GM23338 (cell line): Measurements from ENCODE around the gene TEX14. TPM values are rescaled to one million over a fixed set of nuclear protein-coding genes. Genes with fewer than 3 reads are reported as not detected.

Experiments
- ATAC-seq: fragments of 200-7000 bp; cut with Tn5 transposase; 3 replicates; pipeline ENCODE4 v1.9.1; 2020
- DNase-seq: peaks from one replicate; pipeline ENCODE4 v3.0.0-alpha.2; 2015; ENCODE audit warnings: low spot score
- H2AFZ ChIP-seq: fragments of 200-600 bp; sonication (generic); 2 replicates; pipeline ENCODE4 v1.8.0; 2016; ENCODE audit warnings: antibody characterized with exemption, mild to moderate bottlenecking, moderate library complexity
- H3F3A ChIP-seq: fragments of 200-600 bp; sonication (generic); replicated peaks from 2 replicates; pipeline ENCODE4 v1.8.0; 2017; ENCODE audit warnings: antibody characterized with exemption, mixed run types, low read depth
- H3K27ac ChIP-seq: fragments of 200-600 bp; sonication (generic); 2 replicates; pipeline ENCODE4 v1.6.1; 2016; ENCODE audit warnings: low read depth
- H3K27me3 ChIP-seq: fragments of 200-600 bp; sonication (generic); 2 replicates; pipeline ENCODE4 v1.8.0; 2016; ENCODE audit warnings: mild to moderate bottlenecking, mixed run types, moderate library complexity; ENCODE audit not compliant: insufficient read depth
- H3K36me3 ChIP-seq: fragments of 200-600 bp; sonication (generic); 2 replicates; pipeline ENCODE4 v1.8.0; 2016; ENCODE audit warnings: mild to moderate bottlenecking; ENCODE audit not compliant: insufficient read depth
- H3K4me1 ChIP-seq: fragments of 200-600 bp; sonication (generic); 2 replicates; pipeline ENCODE4 v1.8.0; 2016; ENCODE audit warnings: mild to moderate bottlenecking, moderate library complexity; ENCODE audit not compliant: insufficient read depth
- H3K4me2 ChIP-seq: fragments of 200-600 bp; sonication (generic); 2 replicates; pipeline ENCODE4 v1.7.1; 2017; ENCODE audit warnings: mixed run types
- H3K4me3 ChIP-seq: fragments of 200-600 bp; sonication (generic); 2 replicates; pipeline ENCODE4 v1.6.1; 2016; ENCODE audit warnings: mixed run types
- H3K79me2 ChIP-seq: fragments of 200-600 bp; sonication (generic); replicated peaks from 2 replicates; pipeline ENCODE4 v1.8.0; 2017; ENCODE audit warnings: mild to moderate bottlenecking; ENCODE audit not compliant: insufficient read depth
- H3K9me2 ChIP-seq: fragments of 200-600 bp; sonication (generic); 2 replicates; pipeline ENCODE4 v1.8.0; 2017; ENCODE audit not compliant: insufficient read depth
- H4K20me1 ChIP-seq: fragments of 200-600 bp; sonication (generic); replicated peaks from 2 replicates; pipeline ENCODE4 v1.8.0; 2017; ENCODE audit warnings: mild to moderate bottlenecking; ENCODE audit not compliant: insufficient read depth
- H3K27ac Mint-ChIP-seq: 2 replicates; pipeline ENCODE4 v1.8.0; 2020; ENCODE audit warnings: inconsistent platforms, mild to moderate bottlenecking, moderate library complexity, mixed read lengths
- H3K27me3 Mint-ChIP-seq: 3 replicates; pipeline ENCODE4 v1.8.0; 2022; ENCODE audit warnings: low read depth, mild to moderate bottlenecking, moderate library complexity, mixed read lengths, inconsistent platforms; ENCODE audit not compliant: insufficient read depth, poor library complexity
- H3K36me3 Mint-ChIP-seq: 3 replicates; pipeline ENCODE4 v1.8.0; 2021; ENCODE audit warnings: low read depth, mild to moderate bottlenecking, inconsistent platforms, moderate library complexity, mixed read lengths
- H3K4me1 Mint-ChIP-seq: 3 replicates; pipeline ENCODE4 v1.8.0; 2020; ENCODE audit warnings: mild to moderate bottlenecking, inconsistent platforms, mixed read lengths
- H3K4me3 Mint-ChIP-seq: 3 replicates; pipeline ENCODE4 v1.8.0; 2021; ENCODE audit warnings: moderate library complexity, mild to moderate bottlenecking, inconsistent platforms, mixed read lengths
- H3K9me3 Mint-ChIP-seq: 3 replicates; pipeline ENCODE4 v1.8.0; 2020; ENCODE audit warnings: moderate library complexity, mild to moderate bottlenecking, inconsistent platforms, mixed read lengths
- CREB1 ChIP-seq: fragments of 250-450 bp; sonication (Bioruptor Pico); IDR thresholded peaks from 2 replicates; pipeline ENCODE4 v1.5.0; 2020; ENCODE audit warnings: low read depth, mild to moderate bottlenecking, moderate library complexity
- CTCF ChIP-seq, 2 experiments: fragments of 200-600 bp in 1 of 2; sonication (generic) in 1 of 2; conservative IDR thresholded peaks; 2 replicates each; pipeline versions ENCODE4 v1.5.1 to v1.6.1; 2016 to 2017; ENCODE audit warnings: antibody characterized with exemption in 2 of 2, low read depth in 2 of 2, mild to moderate bottlenecking in 2 of 2, moderate library complexity in 1 of 2
- EZH2 ChIP-seq: fragments of 200-600 bp; sonication (generic); IDR thresholded peaks from one replicate; pipeline ENCODE4 v1.8.0; 2017; ENCODE audit warnings: antibody characterized with exemption, mild to moderate bottlenecking, low read depth; ENCODE audit not compliant: unreplicated experiment
- EZH2phosphoT487 ChIP-seq: fragments of 200-600 bp; sonication (generic); IDR thresholded peaks from one replicate; pipeline ENCODE4 v1.8.1; 2018; ENCODE audit warnings: antibody characterized with exemption; ENCODE audit not compliant: unreplicated experiment
- JUNB ChIP-seq: IDR thresholded peaks from one replicate; pipeline ENCODE4 v1.6.1; 2016; ENCODE audit warnings: antibody characterized with exemption; ENCODE audit not compliant: unreplicated experiment
- NANOG ChIP-seq: IDR thresholded peaks from 2 replicates; pipeline ENCODE4 v1.6.1; 2016; ENCODE audit warnings: antibody characterized with exemption, borderline replicate concordance
- STAT1 ChIP-seq: IDR thresholded peaks from one replicate; pipeline ENCODE4 v1.6.1; 2016; ENCODE audit warnings: antibody characterized with exemption; ENCODE audit not compliant: unreplicated experiment
- ZNF114 ChIP-seq: fragments of 250-450 bp; sonication (Bioruptor Pico); IDR thresholded peaks from 2 replicates; pipeline ENCODE4 v1.5.0; 2020; ENCODE audit warnings: mild to moderate bottlenecking, moderate library complexity
- ZNF331 ChIP-seq: fragments of 250-450 bp; sonication (Bioruptor Pico); IDR thresholded peaks from 2 replicates; pipeline ENCODE4 v1.5.0; 2020; ENCODE audit warnings: low read depth, mild to moderate bottlenecking, moderate library complexity
- ZNF462 ChIP-seq: fragments of 250-450 bp; sonication (Bioruptor Pico); IDR thresholded peaks from 2 replicates; pipeline ENCODE4 v1.5.0; 2020; ENCODE audit warnings: mild to moderate bottlenecking, moderate library complexity
- polyA plus RNA-seq: library from polyadenylated mRNA; unstranded; fragments of >200 nt; fragmentation: Nextera tagmentation; extraction: Ambion mirVana; gene quantifications from 2 replicates; pipeline ENCODE4 v1.2.1, GENCODE V29; 2016
- total RNA-seq: library from RNA; depleted of rRNA; stranded (reverse); fragments of >200 nt; shearing (Covaris generic); gene quantifications from 2 replicates; pipeline ENCODE4 v1.2.3, GENCODE V29; 2014
- TF ChIP-seq, protein P1 (sequence below): IDR thresholded peaks from 2 replicates; pipeline ENCODE4 v1.6.1; 2016; ENCODE audit warnings: antibody characterized with exemption

Gene TEX14
- total and polyA plus RNA-seq, 2 experiments from 2014 or later = 0.80 to 2.6 TPM

GRCh38 chr17:58615768-58616659 lies 75.8 kb downstream of the TEX14 start:
- no peaks in the 10 kb centered on the region for H3K9me2 ChIP-seq
- H3F3A ChIP-seq = no peaks in the 10 kb centered on the region
- Mint-ChIP-seq H3K9me3 (no peaks in the 10 kb centered on the region), H3K27ac (no peak overlapping the region), H3K36me3 (no peaks in the 10 kb centered on the region), H3K4me3 (no peak overlapping the region), H3K27me3 (no peaks in the 10 kb centered on the region), H3K4me1 (peaks cover 11% of the 10 kb centered on the region)
- H3K27me3 ChIP-seq = no peaks in the 10 kb centered on the region
- H3K79me2 ChIP-seq = no peaks in the 10 kb centered on the region
- no peak overlapping the region for H3K4me3 ChIP-seq
- no peaks in the 10 kb centered on the region for H3K36me3 ChIP-seq
- no peak overlapping the region for H3K27ac ChIP-seq
- H3K4me2 ChIP-seq = no peak overlapping the region
- H2AFZ ChIP-seq = no peak overlapping the region
- no peaks in the 10 kb centered on the region for H4K20me1 ChIP-seq
- no peaks in the 10 kb centered on the region for H3K4me1 ChIP-seq
- ATAC-seq (no peak), DNase-seq (no peak)
- no peak for TF ChIP-seq EZH2phosphoT487
- TF ChIP-seq CTCF (conservative IDR thresholded peaks at IDR 0.05; ENCODE audit: low read depth in 2 of 2) = no peak
- no peak for TF ChIP-seq CREB1
- TF ChIP-seq NANOG = no peak
- no peak for TF ChIP-seq EZH2
- TF ChIP-seq ZNF114 = no peak
- TF ChIP-seq ZNF331 (CRISPR knock-in tag) = no peak
- TF ChIP-seq, protein P1, sequence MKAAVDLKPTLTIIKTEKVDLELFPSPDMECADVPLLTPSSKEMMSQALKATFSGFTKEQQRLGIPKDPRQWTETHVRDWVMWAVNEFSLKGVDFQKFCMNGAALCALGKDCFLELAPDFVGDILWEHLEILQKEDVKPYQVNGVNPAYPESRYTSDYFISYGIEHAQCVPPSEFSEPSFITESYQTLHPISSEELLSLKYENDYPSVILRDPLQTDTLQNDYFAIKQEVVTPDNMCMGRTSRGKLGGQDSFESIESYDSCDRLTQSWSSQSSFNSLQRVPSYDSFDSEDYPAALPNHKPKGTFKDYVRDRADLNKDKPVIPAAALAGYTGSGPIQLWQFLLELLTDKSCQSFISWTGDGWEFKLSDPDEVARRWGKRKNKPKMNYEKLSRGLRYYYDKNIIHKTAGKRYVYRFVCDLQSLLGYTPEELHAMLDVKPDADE = no peak

DNA sequence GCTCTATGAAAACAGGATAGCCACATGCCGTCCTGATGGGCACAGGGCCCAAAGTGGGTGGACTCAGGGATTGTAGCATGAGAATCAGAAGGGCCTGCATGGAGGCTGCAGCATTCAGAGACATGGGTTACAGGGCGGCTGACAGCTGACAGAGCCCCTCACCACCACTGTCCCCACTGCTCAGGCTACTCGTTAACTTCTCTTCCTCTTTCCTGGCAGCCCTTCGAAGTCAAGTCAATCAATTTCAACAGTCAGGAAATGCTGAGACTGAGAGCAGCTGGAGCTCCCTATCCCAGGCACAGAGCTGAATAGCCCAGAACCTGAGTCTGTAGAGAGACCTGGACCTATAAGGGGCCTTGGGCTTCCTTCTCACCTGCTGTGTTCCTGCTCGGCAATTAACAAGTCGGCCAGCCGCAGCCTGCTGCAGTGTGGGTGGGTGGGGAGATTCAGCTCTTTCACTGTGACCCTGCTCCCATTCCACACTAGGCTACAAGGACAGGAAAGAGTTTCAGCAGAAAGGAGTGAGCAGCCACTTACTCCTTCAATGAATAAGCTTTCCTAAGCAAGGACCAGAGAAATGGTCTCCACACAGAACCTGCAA lies 76.9 kb downstream of the TEX14 start:
- no peaks in the 10 kb centered on the region for H3K79me2 ChIP-seq
- Mint-ChIP-seq H3K36me3 (no peaks in the 10 kb centered on the region), H3K4me3 (no peak overlapping the region), H3K9me3 (no peaks in the 10 kb centered on the region), H3K27ac (no peak overlapping the region), H3K27me3 (no peaks in the 10 kb centered on the region), H3K4me1 (peaks cover 11% of the 10 kb centered on the region)
- H3K27ac ChIP-seq = no peak overlapping the region
- DNase-seq (no peak), ATAC-seq (peak; percentile 62)
- no peaks in the 10 kb centered on the region for H3K36me3 ChIP-seq
- no peaks in the 10 kb centered on the region for H3K27me3 ChIP-seq
- no peak overlapping the region for H3K4me3 ChIP-seq
- H2AFZ ChIP-seq = no peak overlapping the region
- H4K20me1 ChIP-seq = no peaks in the 10 kb centered on the region
- H3K4me2 ChIP-seq = no peak overlapping the region
- H3K4me1 ChIP-seq = no peaks in the 10 kb centered on the region
- H3F3A ChIP-seq = no peaks in the 10 kb centered on the region
- no peaks in the 10 kb centered on the region for H3K9me2 ChIP-seq
- TF ChIP-seq STAT1 (no peak), JUNB (no peak), ZNF462 (CRISPR knock-in tag) (no peak), ZNF331 (CRISPR knock-in tag) (no peak)
